ENCODE measurements around the gene CLMN. TPM values are rescaled to one million over a fixed set of nuclear protein-coding genes. Genes with fewer than 3 reads are reported as not detected.

The CLMN gene
- total and polyA plus RNA-seq, 8 donors: 5.3 to 42.9 (median 20.1) TPM

DNA sequence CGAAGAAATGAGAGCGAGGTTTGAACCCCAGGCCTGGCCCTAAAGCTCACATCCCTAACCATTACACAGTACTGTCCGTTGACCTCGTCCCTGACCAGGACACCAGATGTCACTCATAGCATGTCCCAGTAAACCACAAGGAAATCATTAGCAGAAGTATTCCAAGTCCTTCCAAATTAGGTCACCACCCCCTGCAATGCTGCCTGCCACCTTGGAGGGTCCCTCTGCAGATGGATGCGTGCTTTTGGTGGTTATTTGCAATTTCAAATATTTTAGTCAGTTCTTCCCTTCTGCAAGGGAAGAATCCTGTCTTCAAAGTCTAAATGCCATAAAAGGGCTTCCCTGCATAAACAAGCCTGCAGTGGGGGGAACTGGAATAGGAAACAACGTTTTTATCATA is 71.3 kb downstream of the CLMN start:
- intact Hi-C loops (cut with DNase I; ENCODE audit: low total_unique reads): no loop called here
- H3K27ac ChIP-seq: peak overlapping the region in 3 of 5 donors; percentile 15 to 77 (median 69)
- H3K9me3 ChIP-seq: no peaks in the 10 kb centered on the region
- H3K27me3 ChIP-seq: no peaks in the 10 kb centered on the region
- 54 to 69% (median 59%) methylated on average over 6 of the region's 6 CpGs for WGBS, 5 donors
- DNase-seq: no peak
- H3K36me3 ChIP-seq: no peaks in the 10 kb centered on the region
- TF ChIP-seq POLR2A (IDR thresholded peaks at IDR 0.05): no peak
- TF ChIP-seq CTCF (IDR thresholded peaks at IDR 0.05): no peak
- TF ChIP-seq EP300 (IDR thresholded peaks at IDR 0.05): no peak
- TF ChIP-seq POLR2AphosphoS5 (IDR thresholded peaks at IDR 0.05): no peak
- H3K4me1 ChIP-seq: peaks cover 14 to 36% (median 19%) of the 10 kb centered on the region in 4 donors
- no peak overlapping the region for H3K4me3 ChIP-seq

DNA sequence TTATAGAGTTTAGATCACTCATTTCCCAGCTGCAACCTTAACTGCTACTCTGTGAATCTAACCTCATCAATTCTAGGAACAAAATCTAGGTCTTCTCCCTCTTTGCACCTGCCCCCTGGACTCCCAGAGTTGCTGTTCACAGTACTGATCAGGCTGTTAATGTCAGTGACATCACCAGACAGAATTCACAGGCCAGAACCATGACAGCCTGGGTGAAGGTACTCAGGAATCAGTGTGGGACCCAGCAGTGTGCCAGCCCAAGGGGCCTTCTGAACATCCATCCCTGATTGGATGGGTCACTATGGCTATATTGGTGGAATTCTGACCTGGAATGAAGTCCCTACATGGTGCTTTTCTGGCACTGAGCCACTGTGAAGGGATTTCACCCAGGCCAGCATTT is 72.8 kb downstream of the CLMN start:
- intact Hi-C loops (cut with DNase I; ENCODE audit: low total_unique reads): no loop called here
- Histone ChIP-seq H3K36me3 (no peaks in the 10 kb centered on the region), H3K4me3 (no peak overlapping the region), H3K27me3 (no peaks in the 10 kb centered on the region), H3K9me3 (no peaks in the 10 kb centered on the region), H3K27ac (no peak overlapping the region), H3K4me1 (peaks cover 6 to 22% (median 15%) of the 10 kb centered on the region in 4 donors)
- TF ChIP-seq CTCF (IDR thresholded peaks at IDR 0.05) (no peak), POLR2A (IDR thresholded peaks at IDR 0.05) (no peak), POLR2AphosphoS5 (IDR thresholded peaks at IDR 0.05) (no peak), EP300 (IDR thresholded peaks at IDR 0.05) (no peak)
- DNase-seq: no peak

DNA sequence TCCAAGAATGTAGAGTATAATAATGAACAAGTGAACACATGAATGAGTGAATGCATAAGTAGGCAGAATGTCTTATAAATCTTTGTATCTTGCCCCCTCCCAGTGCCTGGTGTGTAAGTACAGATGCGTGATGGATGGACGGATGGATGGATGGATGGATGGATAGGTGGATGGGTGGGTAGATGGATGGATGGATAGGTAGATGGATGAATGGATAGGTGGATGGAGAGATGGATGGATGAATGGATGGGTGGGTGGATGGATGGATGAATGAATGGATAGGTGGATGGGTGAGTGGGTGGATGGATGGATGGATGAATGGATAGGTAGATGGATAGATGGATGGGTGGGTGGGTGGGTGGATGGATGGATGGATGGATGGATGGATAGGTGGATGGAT is 74.4 kb downstream of the CLMN start:
- WGBS, 5 donors: 95 to 99% (median 97%) methylated on average over 2 of the region's 2 CpGs

DNA sequence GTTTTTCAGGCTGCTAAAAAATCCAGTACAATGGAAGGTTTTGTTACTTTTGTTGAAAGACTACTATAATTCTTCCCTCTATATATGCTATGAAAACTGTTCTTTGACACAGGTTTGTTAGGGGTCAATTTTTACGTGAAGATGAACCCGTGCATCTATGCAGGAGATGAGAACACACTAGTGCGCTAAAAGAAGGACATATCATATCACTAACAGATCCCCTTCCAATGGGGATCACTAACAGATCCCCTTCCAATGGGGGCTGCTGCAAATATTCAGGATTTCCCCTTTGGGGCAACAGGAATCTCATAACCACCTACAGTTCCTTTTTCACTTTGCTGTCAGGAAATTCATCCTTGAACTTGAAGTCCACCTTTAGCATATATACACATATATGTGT is 75.1 kb downstream of the CLMN start:
- Histone ChIP-seq H3K4me3 (no peak overlapping the region), H3K9me3 (no peaks in the 10 kb centered on the region), H3K4me1 (peaks cover 0 to 20% (median 10%) of the 10 kb centered on the region in 4 donors), H3K36me3 (no peaks in the 10 kb centered on the region), H3K27ac (no peak overlapping the region), H3K27me3 (no peaks in the 10 kb centered on the region)
- DNase-seq: no peak
- intact Hi-C loops (cut with DNase I; ENCODE audit: low total_unique reads): no loop called here
- TF ChIP-seq EP300 (IDR thresholded peaks at IDR 0.05) (no peak), POLR2AphosphoS5 (IDR thresholded peaks at IDR 0.05) (no peak), CTCF (IDR thresholded peaks at IDR 0.05) (no peak), POLR2A (IDR thresholded peaks at IDR 0.05) (no peak)
- 92 to 98% (median 95%) methylated on average over 3 of the region's 3 CpGs for WGBS, 5 donors

More for the DNA sequence above, 74.4 kb downstream of the CLMN start:
- intact Hi-C loops (cut with DNase I; ENCODE audit: low total_unique reads): no loop called here
- no peak overlapping the region for H3K4me3 ChIP-seq
- no peaks in the 10 kb centered on the region for H3K9me3 ChIP-seq
- no peak overlapping the region for H3K27ac ChIP-seq
- no peak for DNase-seq
- H3K36me3 ChIP-seq: no peaks in the 10 kb centered on the region
- TF ChIP-seq POLR2AphosphoS5 (IDR thresholded peaks at IDR 0.05) (no peak), CTCF (IDR thresholded peaks at IDR 0.05) (no peak), EP300 (IDR thresholded peaks at IDR 0.05) (no peak), POLR2A (IDR thresholded peaks at IDR 0.05) (no peak)
- peaks cover 4 to 24% (median 15%) of the 10 kb centered on the region in 4 donors for H3K4me1 ChIP-seq
- no peaks in the 10 kb centered on the region for H3K27me3 ChIP-seq
